GM06990 (cell line): ENCODE measurements around the gene JADE2.

Source experiments
- DNase-seq: peaks from one replicate; pipeline ENCODE4 v3.0.0-alpha.2; 2011; ENCODE audit not compliant: insufficient read length; ENCODE audit errors: extremely low read depth
- H3K27me3 ChIP-seq: replicated peaks from 2 replicates; pipeline ENCODE4 v1.6.0; 2011; ENCODE audit warnings: low read length; ENCODE audit not compliant: control insufficient read depth, insufficient read depth
- H3K36me3 ChIP-seq: 2 replicates; pipeline ENCODE4 v1.5.1; 2011; ENCODE audit warnings: low read length; ENCODE audit not compliant: control insufficient read depth, insufficient read depth
- H3K4me3 ChIP-seq: replicated peaks from 2 replicates; pipeline ENCODE4 v1.5.1; 2011; ENCODE audit warnings: low read depth, mild to moderate bottlenecking, control low read depth, low read length
- CTCF ChIP-seq: IDR thresholded peaks from 2 replicates; pipeline ENCODE4 v1.5.1; 2011; ENCODE audit warnings: low read length, control low read depth, mild to moderate bottlenecking, inconsistent platforms; ENCODE audit not compliant: insufficient read depth, poor library complexity, severe bottlenecking

Gene JADE2

GRCh38 chr5:134500699-134501430 lies 24.6 kb upstream of the JADE2 start:
- no peaks in the 10 kb centered on the region for H3K36me3 ChIP-seq
- no peaks in the 10 kb centered on the region for H3K27me3 ChIP-seq
- no peak overlapping the region for H3K4me3 ChIP-seq
- DNase-seq, result no peak
- TF ChIP-seq CTCF, result no peak

- Histone ChIP-seq H3K27me3 (no peaks in the 10 kb centered on the region), H3K4me3 (no peak overlapping the region), H3K36me3 (no peaks in the 10 kb centered on the region)
- DNase-seq, result no peak
- TF ChIP-seq CTCF, result no peak
Observed at GRCh38 chr5:134502259-134502658, 23.2 kb upstream of the JADE2 start.

- Histone ChIP-seq H3K4me3 (no peak overlapping the region), H3K36me3 (no peaks in the 10 kb centered on the region), H3K27me3 (no peaks in the 10 kb centered on the region)
- TF ChIP-seq CTCF, result no peak
- DNase-seq, result peak; percentile 47
Observed at GRCh38 chr5:134503088-134503936, 22.2 kb upstream of the JADE2 start.

DNA sequence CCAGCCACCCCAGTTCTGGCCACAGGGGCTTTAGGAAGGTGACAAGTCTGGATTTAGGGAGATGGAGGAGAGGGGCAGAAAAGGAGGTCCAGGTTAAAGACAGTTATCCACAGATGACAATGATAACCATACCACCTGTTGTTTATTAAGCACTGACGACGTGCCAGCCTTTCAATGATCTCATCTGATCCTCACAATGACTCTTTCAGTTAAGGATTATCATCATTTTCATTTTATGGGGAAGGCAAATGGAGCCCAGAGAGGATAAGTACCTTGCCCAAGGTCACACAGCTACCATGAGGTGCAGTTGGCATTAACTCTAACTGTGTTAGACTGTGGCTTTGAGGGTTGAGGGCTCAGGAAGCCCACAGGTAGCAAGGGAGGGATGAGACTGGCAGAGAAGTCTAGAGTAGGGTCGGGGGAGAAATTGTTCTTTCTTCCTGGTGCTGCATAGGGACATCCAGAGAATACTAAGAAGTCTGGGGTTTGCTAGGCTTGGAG lies 21.5 kb upstream of the JADE2 start:
- TF ChIP-seq CTCF, result no peak
- Histone ChIP-seq H3K27me3 (no peaks in the 10 kb centered on the region), H3K4me3 (no peak overlapping the region), H3K36me3 (no peaks in the 10 kb centered on the region)
- DNase-seq, result no peak

DNA sequence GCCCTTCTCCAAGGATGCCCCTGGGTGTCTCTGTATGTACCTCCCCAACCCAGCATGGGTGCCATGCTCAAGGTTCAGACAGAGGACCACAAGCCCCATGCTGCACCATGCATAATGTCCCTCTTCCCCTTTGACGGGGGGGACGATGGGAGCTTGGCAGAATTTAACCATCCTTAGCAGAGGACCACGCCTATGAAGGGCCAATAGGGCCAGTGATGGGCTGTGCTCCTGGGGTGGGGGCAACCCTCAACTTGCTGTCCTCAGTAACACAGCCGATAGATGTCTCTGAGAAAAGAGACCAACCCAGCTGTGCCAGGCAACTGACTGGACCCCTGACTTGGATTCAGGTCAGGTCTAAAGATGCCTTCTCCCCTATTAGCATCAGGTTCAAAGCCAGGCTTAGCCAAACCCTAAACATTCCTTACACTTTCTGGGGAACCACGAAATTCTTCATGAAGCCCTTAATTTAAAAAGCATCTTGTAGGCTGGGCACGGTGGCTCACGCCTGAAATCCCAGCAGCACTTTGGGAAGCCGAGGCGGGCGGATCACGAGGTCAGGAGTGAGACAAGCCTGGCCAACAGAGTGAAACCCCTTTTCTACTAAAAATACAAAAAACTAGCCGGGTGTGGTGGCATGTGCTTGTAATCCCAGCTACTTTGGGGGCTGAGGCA lies 20.7 kb upstream of the JADE2 start:
- Histone ChIP-seq H3K36me3 (no peaks in the 10 kb centered on the region), H3K27me3 (no peaks in the 10 kb centered on the region), H3K4me3 (no peak overlapping the region)
- DNase-seq, result no peak
- no peak for TF ChIP-seq CTCF
